GM19372 (cell line): ENCODE measurements around the gene FXYD4.

Experiments
- ATAC-seq: cut with Tn5 transposase; IDR thresholded peaks from one replicate; pipeline ENCODE4 v1.9.1; 2021; ENCODE audit warnings: mild to moderate bottlenecking, low read depth, moderate library complexity; ENCODE audit not compliant: unreplicated experiment

The FXYD4 gene

GRCh38 chr10:43343126-43343525, 28.3 kb upstream of the FXYD4 start:
- ATAC-seq = no peak

- no peak for ATAC-seq
Measured at GRCh38 chr10:43344051-43344450, 27.4 kb upstream of the FXYD4 start.

GRCh38 chr10:43347997-43348396, 23.4 kb upstream of the FXYD4 start:
- no peak for ATAC-seq

- peak; percentile 99 for ATAC-seq
Measured at GRCh38 chr10:43348511-43349312, 22.7 kb upstream of the FXYD4 start.

- ATAC-seq = no peak
Measured at GRCh38 chr10:43350156-43350555, 21.3 kb upstream of the FXYD4 start.

GRCh38 chr10:43350686-43351085, 20.8 kb upstream of the FXYD4 start:
- ATAC-seq = no peak

- no peak for ATAC-seq
Measured at GRCh38 chr10:43351301-43351700, 20.1 kb upstream of the FXYD4 start.

GRCh38 chr10:43352951-43353350, 18.5 kb upstream of the FXYD4 start:
- ATAC-seq = no peak

- no peak for ATAC-seq
Measured at GRCh38 chr10:43353495-43354329, 17.7 kb upstream of the FXYD4 start.

GRCh38 chr10:43354330-43354635, 17.2 kb upstream of the FXYD4 start:
- ATAC-seq = no peak

- no peak for ATAC-seq
Measured at GRCh38 chr10:43354879-43355380, 16.5 kb upstream of the FXYD4 start.

GRCh38 chr10:43355749-43356371, 15.6 kb upstream of the FXYD4 start:
- no peak for ATAC-seq

GRCh38 chr10:43360086-43360485, 11.3 kb upstream of the FXYD4 start:
- no peak for ATAC-seq

GRCh38 chr10:43361547-43362190, 9.8 kb upstream of the FXYD4 start:
- ATAC-seq = no peak

- ATAC-seq = peak; percentile 98
Measured at GRCh38 chr10:43362191-43362839, 9.1 kb upstream of the FXYD4 start.

- no peak for ATAC-seq
Measured at GRCh38 chr10:43365001-43365400, 6.4 kb upstream of the FXYD4 start.

GRCh38 chr10:43369921-43370320, 1.5 kb upstream of the FXYD4 start:
- no peak for ATAC-seq

- no peak for ATAC-seq
Measured at GRCh38 chr10:43370671-43371215, 693 bp upstream of the FXYD4 start.

- ATAC-seq = no peak
Measured at GRCh38 chr10:43372765-43373361, 1.4 kb downstream of the FXYD4 start.

- no peak for ATAC-seq
Measured at GRCh38 chr10:43373461-43373860, 2.0 kb downstream of the FXYD4 start.
